DMS153 treated with DMSO at 0.1 percent for 48 hours (cell line): ENCODE data around the gene ZC3H7B.

Source experiments
- DNase-seq: peaks from one replicate; lab custom pipeline; 2025; ENCODE audit not compliant: unreplicated experiment; lab: John Stamatoyannopoulos, UW

ZC3H7B gene

GRCh38 chr22:41352058-41352457 is 50.7 kb downstream of the ZC3H7B start:
- DNase-seq, result no peak

GRCh38 chr22:41353862-41354575 is 52.7 kb downstream of the ZC3H7B start:
- no peak for DNase-seq

- DNase-seq, result no peak
Measured at GRCh38 chr22:41354979-41355378, 53.7 kb downstream of the ZC3H7B start.

GRCh38 chr22:41355895-41356294 is 54.6 kb downstream of the ZC3H7B start:
- DNase-seq, result no peak

- no peak for DNase-seq
Measured at GRCh38 chr22:41356430-41357028, 55.2 kb downstream of the ZC3H7B start.

DNA sequence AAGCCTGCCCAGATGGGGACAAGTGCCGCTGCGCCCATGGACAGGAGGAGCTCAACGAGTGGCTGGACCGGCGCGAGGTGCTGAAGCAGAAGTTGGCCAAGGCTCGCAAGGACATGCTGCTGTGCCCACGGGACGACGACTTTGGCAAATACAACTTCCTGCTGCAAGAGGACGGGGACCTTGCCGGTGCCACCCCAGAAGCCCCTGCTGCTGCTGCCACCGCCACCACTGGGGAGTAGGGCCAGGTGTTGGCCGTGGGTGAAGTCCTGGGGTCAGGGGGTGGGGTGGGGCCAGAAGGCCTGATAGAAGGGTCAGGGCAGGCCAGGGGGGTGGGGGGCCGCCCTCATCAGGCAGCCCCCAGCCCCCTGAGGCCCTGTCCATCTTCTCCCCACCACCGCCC is 55.9 kb downstream of the ZC3H7B start:
- no peak for DNase-seq

DNA sequence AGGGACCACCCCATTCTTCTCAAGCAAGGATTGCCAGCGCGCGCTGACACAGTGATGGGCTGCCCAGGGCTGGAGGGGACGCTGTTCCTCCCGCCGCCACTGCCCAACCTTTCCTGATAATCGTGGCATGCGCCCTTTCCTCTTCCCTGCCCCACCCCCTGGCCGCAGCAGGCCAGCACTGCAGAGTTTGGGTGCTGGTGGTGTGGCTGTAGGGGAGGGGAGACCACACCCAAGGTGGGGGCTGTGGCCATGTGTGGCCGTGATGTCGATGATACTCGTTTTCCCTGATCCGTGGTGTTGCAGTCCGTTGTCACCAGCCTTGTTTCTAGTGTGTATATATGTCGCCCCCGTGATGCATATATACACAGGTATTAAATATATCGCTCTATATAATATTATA is 57.6 kb downstream of the ZC3H7B start:
- no peak for DNase-seq

GRCh38 chr22:41359376-41359775 is 58.1 kb downstream of the ZC3H7B start:
- DNase-seq, result no peak

GRCh38 chr22:41360126-41360525 is 58.8 kb downstream of the ZC3H7B start:
- no peak for DNase-seq

GRCh38 chr22:41361716-41362310 is 60.5 kb downstream of the ZC3H7B start:
- no peak for DNase-seq

DNA sequence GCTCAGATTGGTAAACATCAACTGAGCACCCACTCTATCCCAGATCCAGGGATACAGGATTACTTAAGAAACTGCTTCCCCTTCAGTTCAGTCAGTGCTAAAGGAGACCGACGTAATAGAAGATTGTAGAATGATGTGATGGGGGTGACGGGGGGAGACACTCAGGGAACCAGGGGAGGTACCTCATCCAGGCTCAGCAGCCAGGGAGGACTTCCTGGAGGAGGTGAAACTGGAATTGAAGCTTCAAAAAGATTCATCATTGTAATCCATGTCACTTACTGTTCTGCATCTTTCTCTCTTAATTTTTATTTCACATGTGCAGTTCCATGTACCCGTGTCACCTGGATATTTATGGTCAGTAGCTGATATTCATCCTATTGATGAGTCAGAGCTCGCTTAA is 61.3 kb downstream of the ZC3H7B start:
- DNase-seq, result no peak

- no peak for DNase-seq
Measured at GRCh38 chr22:41364233-41364632, 62.9 kb downstream of the ZC3H7B start.

DNA sequence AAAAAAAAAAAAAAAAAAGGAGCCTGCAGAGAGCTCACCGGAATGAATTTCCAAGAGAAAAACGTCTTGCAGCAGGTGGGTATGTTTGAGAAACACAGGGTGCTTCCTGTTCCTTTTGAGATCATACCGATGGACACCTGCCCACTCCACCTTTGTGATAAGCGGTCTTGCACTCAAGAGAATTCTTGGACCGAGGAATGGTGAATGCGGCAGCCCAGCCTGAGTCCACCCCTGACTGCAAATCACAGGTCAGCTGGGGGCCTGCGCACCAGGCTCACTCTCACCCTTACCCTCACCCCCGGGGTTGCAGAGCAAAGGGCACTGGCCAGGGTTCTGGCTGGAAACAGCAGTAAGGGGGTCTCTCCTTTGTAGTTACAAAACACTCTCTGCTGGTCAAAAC is 63.6 kb downstream of the ZC3H7B start:
- DNase-seq, result no peak

- no peak for DNase-seq
Measured at GRCh38 chr22:41365425-41365824, 64.1 kb downstream of the ZC3H7B start.

DNA sequence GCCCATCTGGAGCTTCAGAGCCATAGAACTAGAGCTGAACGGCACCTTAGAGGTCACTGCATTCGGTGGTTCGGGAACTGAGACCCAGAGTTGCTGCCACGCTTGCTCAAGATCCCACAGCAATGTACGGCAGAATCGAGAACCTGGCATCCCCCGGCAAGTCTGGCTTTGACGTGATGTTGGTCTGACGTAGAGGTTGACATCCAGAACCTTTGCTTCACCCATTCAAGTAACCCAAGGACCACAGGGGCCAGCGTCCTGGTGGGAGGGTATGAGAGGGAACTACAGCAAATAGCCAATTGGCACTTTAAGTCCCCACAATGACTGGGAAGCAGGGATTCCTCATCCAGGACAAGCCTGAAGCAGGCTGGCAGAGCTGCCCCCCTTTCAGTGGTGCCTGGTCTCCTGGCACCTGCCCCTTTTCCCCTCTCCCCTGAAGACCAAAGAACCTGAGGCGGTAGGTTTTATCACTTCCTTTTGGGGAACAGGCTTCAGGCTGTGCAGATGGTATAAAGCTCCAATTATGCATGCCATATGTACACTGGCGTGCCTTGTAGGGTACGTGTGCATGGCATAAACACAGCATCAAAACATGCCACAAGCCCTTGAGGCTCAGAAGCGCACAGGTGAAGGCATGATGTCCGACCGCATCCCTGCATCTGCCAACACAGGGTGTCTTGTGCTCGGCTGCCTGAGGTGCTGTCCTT is 65.2 kb downstream of the ZC3H7B start:
- no peak for DNase-seq

DNA sequence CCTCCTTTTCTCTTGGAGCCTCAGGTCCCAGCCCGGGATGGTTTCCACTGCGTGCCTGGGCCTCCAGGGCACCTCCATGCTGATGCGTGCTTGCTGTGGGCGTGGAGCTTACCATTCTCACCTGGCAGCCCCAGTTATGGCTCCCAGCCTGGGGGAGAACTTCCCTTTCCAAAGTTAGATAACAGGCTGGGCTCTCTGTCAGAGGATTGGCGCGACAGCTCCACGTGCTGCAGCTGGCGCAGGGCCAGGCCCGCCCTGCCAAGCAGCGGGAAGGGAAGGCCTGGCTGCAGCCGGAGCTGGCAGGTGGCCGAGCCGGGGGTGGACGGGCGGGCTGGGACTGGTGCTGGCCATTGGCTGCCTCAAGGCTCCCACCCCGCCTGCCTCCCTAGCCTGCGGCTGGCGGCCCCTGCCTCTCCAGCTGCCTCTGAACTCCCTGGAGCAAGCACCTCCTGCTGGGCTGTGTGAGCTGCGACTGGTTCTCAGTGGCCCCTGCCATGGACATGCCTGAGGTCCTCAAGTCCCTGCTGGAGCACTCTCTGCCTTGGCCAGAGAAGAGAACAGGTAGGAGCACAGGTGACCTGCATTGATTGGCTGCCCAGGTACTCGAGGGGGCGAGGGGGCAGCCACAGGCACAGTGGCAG is 65.8 kb downstream of the ZC3H7B start:
- DNase-seq, result peak; percentile 91

- no peak for DNase-seq
Measured at GRCh38 chr22:41367680-41368542, 66.6 kb downstream of the ZC3H7B start.

DNA sequence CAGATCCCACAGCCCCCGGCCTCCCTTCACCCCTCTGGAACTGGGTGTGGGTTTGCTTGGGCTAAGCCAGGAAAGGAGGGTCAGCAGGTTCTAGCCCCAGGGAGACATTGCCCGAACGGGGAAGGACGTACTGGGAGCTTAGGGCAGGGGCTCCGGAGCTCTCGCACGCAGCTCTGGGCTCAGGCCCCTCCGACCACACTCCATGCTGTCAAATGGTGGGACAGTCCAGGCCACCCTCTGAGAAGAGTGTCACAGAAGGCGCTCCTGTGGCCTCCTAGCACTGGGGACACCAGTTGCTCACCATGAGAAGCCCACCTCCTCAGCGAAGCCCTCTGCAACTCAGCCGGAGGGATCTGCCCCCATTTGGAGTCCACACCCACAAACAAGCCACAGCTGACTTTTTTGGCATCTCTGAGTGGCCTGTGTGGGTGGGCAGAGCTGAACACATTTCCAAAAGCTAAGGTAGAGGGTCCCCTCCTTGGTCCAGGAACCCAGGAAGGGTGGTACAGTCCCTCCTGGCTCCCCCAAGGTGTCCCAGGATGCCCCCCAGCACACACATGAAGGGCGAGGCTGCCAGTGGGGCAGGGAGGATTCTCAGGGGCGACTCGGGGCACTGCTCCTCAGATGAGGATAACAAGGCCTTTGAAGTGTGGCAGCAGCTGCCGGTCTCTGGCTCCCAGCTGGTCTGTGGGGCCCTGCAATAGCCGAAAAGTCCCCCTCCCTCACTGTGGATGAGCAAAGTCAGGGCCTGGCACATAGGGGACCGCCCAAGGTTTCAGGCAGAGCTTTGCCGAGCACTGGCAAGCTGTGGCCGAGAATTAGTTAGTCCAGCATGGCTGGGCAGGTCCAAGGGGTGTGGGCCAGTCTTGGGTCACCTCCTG is 67.5 kb downstream of the ZC3H7B start:
- no peak for DNase-seq

GRCh38 chr22:41369424-41369745 is 68.1 kb downstream of the ZC3H7B start:
- DNase-seq, result no peak

- no peak for DNase-seq
Measured at GRCh38 chr22:41369837-41370236, 68.5 kb downstream of the ZC3H7B start.
